Prostate gland (tissue), 2 donors: Measurements from ENCODE around the gene DCAF11. TPM values are rescaled to one million over a fixed set of nuclear protein-coding genes. Genes with fewer than 3 reads are reported as not detected.

Experiments
- DNase-seq: peaks from one replicate; pipeline ENCODE4 v3.0.0-alpha.2; 2019; ENCODE audit warnings: low spot score
- H3K27ac ChIP-seq, 2 donors: fragments of 200-600 bp; sonication (generic); 2 replicates each; pipeline ENCODE4 v1.5.1; 2017 to 2019
- H3K27me3 ChIP-seq: fragments of 200-600 bp; sonication (generic); replicated peaks from 2 replicates; pipeline ENCODE4 v1.5.1; 2019; ENCODE audit not compliant: insufficient read depth
- H3K36me3 ChIP-seq, 2 donors: fragments of 200-600 bp; sonication (generic); 1 replicate in 1 of 2; 2 replicates in 1 of 2; pipeline versions ENCODE4 v1.5.1 to v1.8.1; 2017 to 2019
- H3K4me1 ChIP-seq: fragments of 200-600 bp; sonication (generic); replicated peaks from 2 replicates; pipeline ENCODE4 v1.5.1; 2019
- H3K4me3 ChIP-seq, 2 donors: fragments of 200-600 bp; sonication (generic); 2 replicates each; pipeline ENCODE4 v1.5.1; 2017 to 2019
- H3K9me3 ChIP-seq: fragments of 200-600 bp; sonication (generic); 2 replicates; pipeline ENCODE4 v1.5.1; 2017
- POLR2A ChIP-seq: fragments of 450-650 bp; IDR thresholded peaks from one replicate; pipeline ENCODE4 v1.6.1; 2016; ENCODE audit warnings: antibody characterized with exemption, mild to moderate bottlenecking
- POLR2AphosphoS5 ChIP-seq: sonication (generic); formaldehyde crosslinking; IDR thresholded peaks from one replicate; pipeline ENCODE4 v1.6.1; 2017; ENCODE audit warnings: antibody characterized with exemption
- WGBS: methylation state at CpG from one replicate; pipeline ENCODE4 v1.1.5; 2018; 5-methylcytosine and 5-hydroxymethylcytosine counted together
- intact Hi-C: fragments of 100-400 bp; cut with DNase I; formaldehyde crosslinking; loops from one replicate; pipeline ENCODE4 v1.14.2; 2022
- total RNA-seq, 2 donors: library from RNA; depleted of rRNA; stranded (reverse); fragments of >200 nt; gene quantifications; one replicate each; pipeline ENCODE4 v1.1.0, GENCODE V29; 2016
- TF ChIP-seq, protein P1 (sequence below), 4 experiments: fragments of 200-600 bp in 2 of 4; fragments of 450-650 bp in 2 of 4; sonication (generic) in 2 of 4; IDR thresholded peaks; 1 replicate in 3 of 4; 2 replicates in 1 of 4; pipeline ENCODE4 v1.5.1; 2016 to 2019; ENCODE audit warnings: antibody characterized with exemption in 4 of 4, mild to moderate bottlenecking in 2 of 4, moderate library complexity in 2 of 4

Gene DCAF11
- total RNA-seq, 2 donors from 2014 or later: 111 to 115 TPM

DNA sequence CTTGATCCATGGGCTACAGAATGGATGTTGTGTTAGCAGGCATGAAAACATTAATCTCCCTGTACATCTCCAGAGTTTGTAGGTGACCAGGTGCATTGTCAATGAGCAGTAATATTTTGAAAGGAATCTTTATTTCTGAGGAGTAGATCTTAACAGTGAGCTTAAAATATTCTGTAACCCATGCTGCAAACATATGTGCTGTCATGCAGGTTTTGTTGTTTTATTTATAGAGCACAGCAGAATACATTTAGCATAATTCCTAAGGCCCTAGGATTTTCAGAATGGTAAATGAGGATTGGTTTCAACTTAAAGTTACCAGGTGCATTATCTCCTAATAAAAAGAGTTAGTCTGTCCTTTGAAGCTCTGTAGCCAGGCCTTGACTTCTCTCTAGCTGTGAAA is 12.4 kb downstream of the DCAF11 start:
- Histone ChIP-seq H3K9me3 (no peaks in the 10 kb centered on the region), H3K36me3 (peaks cover 0 to 15% of the 10 kb centered on the region in 2 donors), H3K27ac (no peak overlapping the region), H3K27me3 (no peaks in the 10 kb centered on the region), H3K4me1 (no peaks in the 10 kb centered on the region), H3K4me3 (no peak overlapping the region)
- TF ChIP-seq POLR2A (no peak), POLR2AphosphoS5 (no peak)
- TF ChIP-seq, protein P1, sequence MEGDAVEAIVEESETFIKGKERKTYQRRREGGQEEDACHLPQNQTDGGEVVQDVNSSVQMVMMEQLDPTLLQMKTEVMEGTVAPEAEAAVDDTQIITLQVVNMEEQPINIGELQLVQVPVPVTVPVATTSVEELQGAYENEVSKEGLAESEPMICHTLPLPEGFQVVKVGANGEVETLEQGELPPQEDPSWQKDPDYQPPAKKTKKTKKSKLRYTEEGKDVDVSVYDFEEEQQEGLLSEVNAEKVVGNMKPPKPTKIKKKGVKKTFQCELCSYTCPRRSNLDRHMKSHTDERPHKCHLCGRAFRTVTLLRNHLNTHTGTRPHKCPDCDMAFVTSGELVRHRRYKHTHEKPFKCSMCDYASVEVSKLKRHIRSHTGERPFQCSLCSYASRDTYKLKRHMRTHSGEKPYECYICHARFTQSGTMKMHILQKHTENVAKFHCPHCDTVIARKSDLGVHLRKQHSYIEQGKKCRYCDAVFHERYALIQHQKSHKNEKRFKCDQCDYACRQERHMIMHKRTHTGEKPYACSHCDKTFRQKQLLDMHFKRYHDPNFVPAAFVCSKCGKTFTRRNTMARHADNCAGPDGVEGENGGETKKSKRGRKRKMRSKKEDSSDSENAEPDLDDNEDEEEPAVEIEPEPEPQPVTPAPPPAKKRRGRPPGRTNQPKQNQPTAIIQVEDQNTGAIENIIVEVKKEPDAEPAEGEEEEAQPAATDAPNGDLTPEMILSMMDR (IDR thresholded peaks at IDR 0.05): no peak
- intact Hi-C loops: no loop called here
- DNase-seq: no peak

DNA sequence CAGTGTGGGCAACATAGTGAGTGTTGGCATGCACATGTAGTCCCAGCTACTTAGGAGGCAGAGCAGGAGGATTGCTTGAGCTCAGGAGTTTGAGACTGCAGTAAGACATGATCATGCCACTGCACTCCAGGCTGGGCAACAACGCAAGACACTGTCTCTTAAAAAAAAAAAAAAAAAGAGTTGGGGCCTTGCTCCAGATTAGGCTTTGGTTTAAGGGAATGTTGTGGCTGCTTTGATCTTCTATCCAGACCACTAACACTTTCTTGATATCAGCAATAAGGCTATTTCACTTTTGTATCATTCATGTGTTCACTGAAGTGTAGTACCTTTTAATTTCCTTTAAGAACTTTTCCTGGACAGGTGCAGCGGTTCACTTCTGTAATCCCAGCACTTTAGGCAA is 13.1 kb downstream of the DCAF11 start:
- Histone ChIP-seq H3K27me3 (no peaks in the 10 kb centered on the region), H3K4me3 (no peak overlapping the region), H3K36me3 (peaks cover 0 to 14% of the 10 kb centered on the region in 2 donors), H3K4me1 (no peaks in the 10 kb centered on the region), H3K9me3 (no peaks in the 10 kb centered on the region), H3K27ac (no peak overlapping the region)
- intact Hi-C loops: no loop called here
- TF ChIP-seq POLR2A (no peak), POLR2AphosphoS5 (no peak)
- TF ChIP-seq, protein P1 (IDR thresholded peaks at IDR 0.05): no peak
- WGBS: 84% methylated on average over 2 of the region's 2 CpGs
- DNase-seq: no peak

- WGBS: 85% methylated on average over 8 of the region's 8 CpGs
- no peaks in the 10 kb centered on the region for H3K27me3 ChIP-seq
- H3K9me3 ChIP-seq: no peaks in the 10 kb centered on the region
- no peak overlapping the region for H3K27ac ChIP-seq
- intact Hi-C loops: no loop called here
- no peaks in the 10 kb centered on the region for H3K4me1 ChIP-seq
- H3K36me3 ChIP-seq: no peaks in the 10 kb centered on the region
- no peak for DNase-seq
- TF ChIP-seq POLR2AphosphoS5: no peak
- no peak overlapping the region for H3K4me3 ChIP-seq
Measured at GRCh38 chr14:24129410-24129998, 14.9 kb downstream of the DCAF11 start.

- Histone ChIP-seq H3K4me3 (no peak within 1 kb of the TSS), H3K9me3 (no peaks in the 10 kb centered on the region), H3K4me1 (no peaks in the 10 kb centered on the region), H3K27ac (no peak within 1 kb of the TSS), H3K36me3 (no peaks in the 10 kb centered on the region), H3K27me3 (no peaks in the 10 kb centered on the region)
- TF ChIP-seq, protein P1 (IDR thresholded peaks at IDR 0.05): no peak
- TF ChIP-seq POLR2A (no peak), POLR2AphosphoS5 (no peak)
- intact Hi-C loops: no loop called here
- DNase-seq: no peak
- 89% methylated on average over 5 of the region's 5 CpGs for WGBS
Measured at GRCh38 chr14:24130380-24130716, 15.8 kb downstream of the DCAF11 start, which contains the start of gene FITM1. TSS of gene FITM1 (plus strand) at chr14:24130659. CDS start at chr14:24131564, 905 bp downstream.

GRCh38 chr14:24130717-24131548 is 16.4 kb downstream of the DCAF11 start:
- H3K9me3 ChIP-seq: no peaks in the 10 kb centered on the region
- WGBS: 59% methylated on average over 7 of the region's 7 CpGs
- no peak for DNase-seq
- H3K4me1 ChIP-seq: no peaks in the 10 kb centered on the region
- H3K4me3 ChIP-seq: no peak overlapping the region
- no peaks in the 10 kb centered on the region for H3K36me3 ChIP-seq
- H3K27me3 ChIP-seq: no peaks in the 10 kb centered on the region
- TF ChIP-seq, protein P1 (IDR thresholded peaks at IDR 0.05): no peak
- TF ChIP-seq POLR2A: no peak
- intact Hi-C loops: no loop called here
- H3K27ac ChIP-seq: no peak overlapping the region
